Spleen (tissue), 7 donors: ENCODE data around the gene RFC2.

ENCODE experiments used
- CTCF ChIP-seq, 11 experiments: fragments of 200-600 bp in 7 of 11; fragments of 450-650 bp in 4 of 11; sonication (generic) in 4 of 11; IDR thresholded peaks in 8 of 11; conservative IDR thresholded peaks in 3 of 11; 1 replicate in 7 of 11; 2 replicates in 4 of 11; pipeline versions ENCODE4 v1.4.0 to v1.8.0; 2016 to 2021; ENCODE audit warnings: antibody characterized with exemption in 11 of 11, inconsistent platforms in 4 of 11, mild to moderate bottlenecking in 1 of 11
- POLR2A ChIP-seq, 3 donors: fragments of 450-650 bp; IDR thresholded peaks; one replicate each; pipeline ENCODE4 v1.5.1; 2017; ENCODE audit warnings: antibody characterized with exemption in 3 of 3, mild to moderate bottlenecking in 1 of 3
- donor health status: DM: no; HTN: no; CAD: no; lungs with moderate emphysema.
- donor health status: DM: no; HTN: no; CAD: no.
- donor health status: DM: no; HTN: no; CAD: no.

GRCh38 chr7:74299401-74299800, 45.2 kb upstream of the RFC2 start:
- no peak for TF ChIP-seq CTCF (IDR thresholded peaks at IDR 0.05 in 8 of 11, conservative IDR thresholded peaks at IDR 0.05 in 3 of 11)
- TF ChIP-seq POLR2A (IDR thresholded peaks at IDR 0.05), result no peak
